Pericardium fibroblast (primary cell): ENCODE results near the gene VRK1. TPM values are rescaled to one million over a fixed set of nuclear protein-coding genes. Genes with fewer than 3 reads are reported as not detected.

Experiments used
- total RNA-seq: library from RNA; depleted of rRNA; stranded (reverse); fragments of >200 nt; gene quantifications from 2 replicates; pipeline ENCODE4 v1.2.3, GENCODE V29; 2015

Gene VRK1
- 9.7 and 13.0 TPM in 2 replicates for total RNA-seq

GRCh38 chr14:96796851-96797581, at the start of gene VRK1:
Gene VRK1 (plus strand): TSS chr14:96797382. CDS start chr14:96833472, 36,090 bp downstream.

